SK-MEL-5 (cell line): ENCODE measurements around the gene CHMP2A. TPM values are rescaled to one million over a fixed set of nuclear protein-coding genes. Genes with fewer than 3 reads are reported as not detected.
"Not testable (repeated sequence)": the region's sequence is repeated elsewhere in the genome, so short reads cannot be mapped to it uniquely, and the experiment has no call there.

ENCODE experiments used
- DNase-seq: peaks from one replicate; pipeline ENCODE4 v3.0.0-alpha.2; 2016; ENCODE audit warnings: low read depth, low spot score
- in situ Hi-C: cut with HindIII; loops from 2 replicates; pipeline ENCODE4 v1.10.0; 2016; ENCODE audit warnings: low sequenced_read_pairs, high pct_unique_total_duplicates, low pct_unique_long_range_greater_than_20kb
- total RNA-seq: library from RNA; depleted of rRNA; stranded (reverse); fragments of >200 nt; shearing (Covaris generic); gene quantifications from 2 replicates; pipeline ENCODE4 v1.2.3, GENCODE V29; 2014

The CHMP2A gene
- total RNA-seq, 1 experiment from 2014 or later = 82.6 TPM

DNA sequence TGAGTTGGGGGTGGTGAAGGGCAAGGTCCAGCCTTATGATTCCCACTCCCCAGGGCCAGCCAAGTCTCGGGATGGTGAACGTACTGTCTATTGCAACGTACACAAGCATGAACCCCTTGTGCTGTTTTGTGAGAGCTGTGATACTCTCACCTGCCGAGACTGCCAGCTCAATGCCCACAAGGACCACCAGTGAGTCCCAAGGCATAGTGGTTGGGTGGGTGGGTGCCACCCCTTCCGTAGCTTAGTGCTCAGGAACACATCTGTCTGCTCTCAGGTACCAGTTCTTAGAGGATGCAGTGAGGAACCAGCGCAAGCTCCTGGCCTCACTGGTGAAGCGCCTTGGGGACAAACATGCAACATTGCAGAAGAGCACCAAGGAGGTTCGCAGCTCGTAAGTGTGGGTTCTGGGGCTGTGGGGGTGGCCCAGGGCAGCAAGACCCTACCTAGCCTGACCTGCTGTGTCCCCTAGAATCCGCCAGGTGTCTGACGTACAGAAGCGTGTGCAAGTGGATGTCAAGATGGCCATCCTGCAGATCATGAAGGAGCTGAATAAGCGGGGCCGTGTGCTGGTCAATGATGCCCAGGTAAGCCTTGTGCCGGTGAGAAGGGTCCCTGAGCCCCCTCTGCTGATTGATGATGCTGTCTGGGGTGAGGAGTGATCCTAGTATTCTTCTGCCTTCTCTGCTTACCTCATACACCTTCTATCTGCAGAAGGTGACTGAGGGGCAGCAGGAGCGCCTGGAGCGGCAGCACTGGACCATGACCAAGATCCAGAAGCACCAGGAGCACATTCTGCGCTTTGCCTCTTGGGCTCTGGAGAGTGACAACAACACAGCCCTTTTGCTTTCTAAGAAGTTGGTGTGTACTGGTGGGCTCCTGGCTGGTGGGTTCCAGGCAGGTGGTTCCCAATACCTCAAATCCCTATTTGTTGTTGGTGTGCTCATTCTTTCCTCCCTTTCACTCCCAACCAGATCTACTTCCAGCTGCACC, 7.3 kb downstream of the CHMP2A start:
- in situ Hi-C loops = no loop called here
- no peak for DNase-seq

DNA sequence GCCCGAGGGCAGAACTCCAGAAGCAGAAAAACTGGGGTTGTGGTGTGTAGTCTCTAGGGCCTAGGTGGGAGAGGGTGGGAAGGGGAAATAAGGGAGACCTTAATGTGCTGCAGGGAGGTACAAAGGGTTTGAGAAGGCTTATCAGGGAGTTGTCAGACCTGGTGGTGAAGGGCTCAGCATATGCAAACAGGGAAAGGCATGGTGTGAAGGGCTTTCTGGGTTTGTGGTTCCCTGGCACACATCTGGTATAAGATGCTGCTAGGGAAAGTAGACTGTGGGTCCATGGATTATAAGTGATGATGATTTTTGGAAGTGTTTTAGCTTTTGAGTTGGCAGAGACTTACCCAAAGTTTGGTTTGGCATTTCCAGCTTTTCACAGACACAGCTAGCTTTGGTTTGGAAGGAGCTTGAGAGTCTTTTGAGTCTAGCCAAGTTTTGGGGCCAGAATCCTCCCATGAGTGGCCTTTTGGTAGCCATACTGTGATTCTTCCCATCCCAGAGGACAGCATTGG, 8.8 kb downstream of the CHMP2A start:
- no peak for DNase-seq
- in situ Hi-C loops = no loop called here

DNA sequence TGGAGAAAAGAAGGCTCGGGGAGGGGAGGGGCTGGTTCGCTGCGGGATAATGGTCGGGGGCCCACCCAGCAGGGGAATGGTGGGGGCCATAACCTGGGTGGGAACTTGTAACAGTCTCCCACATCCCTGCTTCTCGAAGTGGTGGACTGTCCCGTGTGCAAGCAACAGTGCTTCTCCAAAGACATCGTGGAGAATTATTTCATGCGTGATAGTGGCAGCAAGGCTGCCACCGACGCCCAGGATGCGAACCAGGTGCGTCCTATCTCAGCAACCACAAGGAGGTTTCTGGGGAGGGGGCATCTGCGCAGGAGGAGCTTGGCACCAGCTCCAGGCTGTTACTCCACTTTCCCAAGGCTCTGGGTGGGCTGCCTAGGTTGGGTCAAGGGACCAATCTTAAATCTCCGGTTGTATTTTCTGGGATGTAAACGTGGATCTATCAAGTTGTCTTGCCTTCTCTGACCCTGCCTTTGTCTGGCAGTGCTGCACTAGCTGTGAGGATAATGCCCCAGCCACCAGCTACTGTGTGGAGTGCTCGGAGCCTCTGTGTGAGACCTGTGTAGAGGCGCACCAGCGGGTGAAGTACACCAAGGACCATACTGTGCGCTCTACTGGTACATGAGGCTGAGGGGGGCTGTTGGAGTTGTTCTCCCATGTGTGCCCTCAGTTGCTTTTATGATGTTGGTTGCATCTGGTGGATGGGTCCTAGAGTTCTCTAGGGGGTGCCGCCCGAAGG, 9.5 kb downstream of the CHMP2A start:
- DNase-seq = no peak
- in situ Hi-C loops = no loop called here

DNA sequence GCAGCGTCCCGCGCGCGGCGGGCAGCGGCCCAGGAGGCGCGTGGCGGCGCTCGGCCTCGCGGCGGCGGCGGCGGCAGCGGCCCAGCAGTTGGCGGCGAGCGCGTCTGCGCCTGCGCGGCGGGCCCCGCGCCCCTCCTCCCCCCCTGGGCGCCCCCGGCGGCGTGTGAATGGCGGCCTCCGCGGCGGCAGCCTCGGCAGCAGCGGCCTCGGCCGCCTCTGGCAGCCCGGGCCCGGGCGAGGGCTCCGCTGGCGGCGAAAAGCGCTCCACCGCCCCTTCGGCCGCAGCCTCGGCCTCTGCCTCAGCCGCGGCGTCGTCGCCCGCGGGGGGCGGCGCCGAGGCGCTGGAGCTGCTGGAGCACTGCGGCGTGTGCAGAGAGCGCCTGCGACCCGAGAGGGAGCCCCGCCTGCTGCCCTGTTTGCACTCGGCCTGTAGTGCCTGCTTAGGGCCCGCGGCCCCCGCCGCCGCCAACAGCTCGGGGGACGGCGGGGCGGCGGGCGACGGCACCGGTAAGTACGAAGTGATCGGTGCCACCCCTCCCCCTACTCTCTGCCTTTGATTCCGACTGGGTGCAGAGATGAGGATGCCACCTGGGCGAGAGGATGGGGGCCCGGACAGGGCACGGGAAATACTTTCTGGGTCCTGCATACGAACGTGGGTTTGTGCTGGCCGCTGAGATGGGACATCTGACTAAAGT, 10.2 kb downstream of the CHMP2A start:
- peak; percentile 57 for DNase-seq
- in situ Hi-C loops = no loop called here

DNA sequence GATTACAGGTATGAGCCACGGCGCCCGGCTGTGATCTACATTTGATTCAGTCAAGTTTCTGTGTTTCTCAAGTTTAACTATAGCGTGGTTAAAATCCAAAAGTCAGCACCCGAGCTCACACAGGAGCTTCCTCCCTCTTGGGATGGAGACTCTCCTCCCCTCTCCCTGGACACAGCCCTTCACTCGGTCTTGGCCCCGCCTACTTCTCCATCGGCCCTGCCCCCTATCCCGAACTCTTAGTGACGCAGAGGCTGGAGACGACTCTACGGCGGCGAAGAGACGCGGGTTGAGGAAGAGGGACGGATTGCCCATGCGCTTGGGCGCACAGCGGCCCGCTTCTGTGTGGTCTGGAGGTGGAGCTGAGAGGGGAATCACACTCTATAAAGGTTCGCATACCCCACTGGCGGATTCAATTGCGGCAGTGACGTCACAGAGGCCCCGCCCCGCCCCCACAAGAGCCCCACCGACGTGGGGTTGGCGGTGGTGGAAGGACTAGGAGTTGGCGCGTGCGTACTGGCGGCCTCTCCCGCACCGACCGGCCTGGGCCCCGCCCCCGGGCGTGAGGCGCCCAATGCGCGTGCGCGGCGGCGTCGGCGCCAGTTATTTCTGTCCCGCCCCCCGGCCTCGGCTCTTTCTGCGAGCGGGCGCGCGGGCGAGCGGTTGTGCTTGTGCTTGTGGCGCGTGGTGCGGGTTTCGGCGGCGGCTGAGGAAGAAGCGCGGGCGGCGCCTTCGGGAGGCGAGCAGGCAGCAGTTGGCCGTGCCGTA, 10.9 kb downstream of the CHMP2A start, which contains the start of gene TRIM28:
Gene TRIM28 (plus strand): TSS at position 239 of the 765 bp plus-strand sequence. CDS start 694 bp downstream, outside the sequence.
- in situ Hi-C loops = no loop called here
- DNase-seq = peak; percentile 98

DNA sequence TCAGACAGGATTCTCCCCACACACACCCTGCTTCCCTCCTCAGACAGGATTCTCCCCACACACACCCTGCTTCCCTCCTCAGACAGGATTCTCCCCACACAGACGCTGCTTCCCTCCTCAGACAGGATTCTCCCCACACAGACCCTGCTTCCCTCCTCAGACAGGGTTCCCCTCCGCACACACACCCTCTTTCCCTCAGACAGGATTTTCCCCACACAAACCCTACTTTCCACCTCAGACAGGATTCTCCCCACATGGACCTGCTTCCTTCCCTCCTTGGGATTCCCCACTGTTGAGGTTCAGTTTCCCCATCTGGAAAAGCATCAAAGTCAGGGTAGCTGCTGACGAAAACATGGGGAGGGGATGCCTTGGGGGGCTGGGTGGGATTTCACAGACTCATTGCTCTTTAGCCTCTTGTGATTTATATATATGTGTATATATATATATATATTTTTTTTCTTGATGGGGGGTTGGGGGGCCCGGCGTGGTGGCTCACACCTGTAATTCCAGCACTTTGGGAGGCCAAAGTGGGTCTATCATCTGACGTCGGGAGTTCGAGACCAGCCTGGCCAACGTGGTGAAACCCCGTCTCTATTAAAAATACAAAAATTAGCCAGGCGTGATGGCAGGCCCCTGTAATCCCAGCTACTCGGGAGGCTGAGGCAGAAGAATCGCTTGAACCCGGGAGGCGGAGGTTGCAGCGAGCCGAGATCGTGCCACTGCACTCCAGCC, 12.1 kb downstream of the CHMP2A start:
- DNase-seq, in situ Hi-C loops: not testable (repeated sequence)

DNA sequence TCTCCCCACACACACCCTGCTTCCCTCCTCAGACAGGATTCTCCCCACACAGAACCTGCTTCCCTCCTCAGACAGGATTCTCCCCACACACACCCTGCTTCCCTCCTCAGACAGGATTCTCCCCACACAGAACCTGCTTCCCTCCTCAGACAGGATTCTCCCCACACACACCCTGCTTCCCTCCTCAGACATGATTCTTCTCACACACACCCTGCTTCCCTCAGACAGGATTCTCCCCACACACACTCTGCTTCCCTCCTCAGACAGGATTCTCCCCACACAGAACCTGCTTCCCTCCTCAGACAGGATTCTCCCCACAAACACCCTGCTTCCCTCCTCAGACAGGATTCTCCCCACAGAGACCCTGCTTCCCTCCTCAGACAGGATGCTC, 15.7 kb downstream of the CHMP2A start:
- in situ Hi-C loops, DNase-seq: not testable (repeated sequence)

DNA sequence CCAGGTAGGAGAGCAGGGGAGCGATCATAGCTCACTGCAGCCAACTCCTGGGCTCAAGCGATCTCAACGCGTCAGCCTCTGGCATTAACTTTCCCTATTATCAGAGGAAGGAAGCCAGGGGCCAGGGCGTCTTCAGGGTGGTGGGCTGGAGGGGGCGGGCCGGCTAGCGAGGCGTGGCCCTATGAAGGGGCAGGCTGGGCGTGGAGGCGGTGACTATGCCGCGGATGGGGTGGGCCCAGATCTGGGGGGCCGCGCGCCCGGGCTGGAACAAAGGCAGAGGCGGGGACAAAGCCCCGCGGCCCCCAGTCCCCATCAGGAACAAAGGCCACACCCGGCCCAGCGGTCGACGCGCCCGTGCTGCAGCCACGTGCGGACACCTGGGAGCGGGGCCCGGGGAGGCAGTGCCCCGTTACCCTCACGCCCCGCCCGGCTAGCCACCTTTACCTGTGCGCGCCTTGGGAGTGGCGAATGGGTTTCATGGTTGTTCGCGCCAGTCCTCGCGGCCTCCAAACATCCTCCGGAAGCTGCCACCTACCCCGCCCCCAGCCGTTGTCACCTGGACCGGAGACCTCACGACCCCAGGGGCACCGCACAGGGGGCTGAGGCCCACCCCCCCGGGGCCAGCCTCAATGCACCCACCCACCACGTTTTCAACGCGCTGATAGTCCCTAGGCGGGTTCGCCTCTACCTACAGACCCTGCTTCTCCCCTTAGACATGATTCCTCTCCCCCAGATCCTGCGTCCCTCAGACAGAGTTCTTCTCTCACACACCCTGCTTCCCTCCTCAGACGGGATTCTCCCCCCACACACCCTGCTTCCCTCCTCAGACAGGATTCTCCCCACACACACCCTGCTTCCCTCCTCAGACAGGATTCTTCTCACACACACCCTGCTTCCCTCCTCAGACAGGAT, 16.4 kb downstream of the CHMP2A start:
- no peak for DNase-seq
- in situ Hi-C loops = no loop called here

DNA sequence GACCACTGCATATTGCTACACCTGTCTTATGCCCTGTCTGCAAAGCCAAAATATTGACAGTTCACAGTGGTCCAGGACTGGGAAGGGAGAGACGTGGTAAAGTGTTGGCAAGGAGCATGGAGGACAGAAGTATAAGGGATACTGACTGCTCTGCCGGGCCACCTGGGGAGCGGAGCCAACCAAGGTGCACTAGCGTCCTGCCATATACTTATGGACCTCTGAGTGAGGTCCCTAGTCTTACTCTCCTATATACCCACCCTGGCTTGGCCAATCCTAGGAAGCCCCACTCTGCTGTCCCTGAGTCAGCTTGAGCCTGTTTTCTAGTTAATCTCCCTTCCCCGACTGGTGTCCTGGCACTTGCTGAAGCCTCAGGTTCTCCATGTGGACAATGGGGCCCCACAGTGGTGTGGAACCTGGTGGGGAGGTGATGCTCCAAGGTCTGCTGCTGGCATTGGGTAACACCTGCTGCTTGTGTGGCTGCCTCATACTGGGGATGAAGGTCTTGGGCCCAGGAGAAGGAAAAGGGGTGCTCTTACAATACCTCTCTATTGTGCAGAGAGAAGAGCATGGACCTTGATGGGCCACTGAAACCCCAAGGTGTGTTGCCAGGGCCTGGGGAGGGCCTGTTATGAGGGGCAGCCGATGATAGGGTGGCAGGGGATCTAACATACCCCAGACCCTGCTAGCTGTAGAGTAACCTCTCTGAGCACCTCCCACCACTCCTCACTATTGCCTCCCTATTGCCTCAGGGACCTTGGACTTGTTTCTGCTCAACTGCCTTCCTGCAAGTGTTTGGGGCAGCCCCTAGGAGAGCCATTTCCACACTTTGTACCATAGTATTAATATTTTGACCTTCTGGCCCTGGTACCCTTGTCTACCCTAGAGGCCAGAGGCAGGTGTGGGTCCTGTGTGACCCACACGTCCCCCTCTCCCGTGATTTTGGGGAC, 17.8 kb downstream of the CHMP2A start:
- in situ Hi-C loops = no loop called here

DNA sequence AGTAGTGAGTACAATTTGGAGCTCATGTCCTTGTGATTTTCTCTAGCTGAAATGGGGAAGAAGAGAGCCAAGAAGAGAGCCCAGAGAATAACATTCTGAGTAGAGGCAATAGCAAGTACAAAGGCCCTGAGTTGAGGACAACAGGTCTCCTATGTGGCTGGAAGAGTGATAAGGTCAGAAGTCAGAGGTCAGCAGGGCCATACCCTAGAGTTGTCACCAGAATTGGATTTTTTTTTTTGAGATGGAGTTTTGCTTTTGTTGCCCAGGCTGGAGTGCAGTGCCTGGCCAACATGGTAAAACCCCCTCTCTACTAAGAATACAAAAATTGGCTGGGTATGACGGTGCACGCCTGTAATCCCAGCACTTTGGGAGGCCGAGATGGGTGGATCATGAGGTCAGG, 19.0 kb downstream of the CHMP2A start:
- DNase-seq = no peak

More for the DNA sequence above, 17.8 kb downstream of the CHMP2A start:
- DNase-seq = no peak

DNA sequence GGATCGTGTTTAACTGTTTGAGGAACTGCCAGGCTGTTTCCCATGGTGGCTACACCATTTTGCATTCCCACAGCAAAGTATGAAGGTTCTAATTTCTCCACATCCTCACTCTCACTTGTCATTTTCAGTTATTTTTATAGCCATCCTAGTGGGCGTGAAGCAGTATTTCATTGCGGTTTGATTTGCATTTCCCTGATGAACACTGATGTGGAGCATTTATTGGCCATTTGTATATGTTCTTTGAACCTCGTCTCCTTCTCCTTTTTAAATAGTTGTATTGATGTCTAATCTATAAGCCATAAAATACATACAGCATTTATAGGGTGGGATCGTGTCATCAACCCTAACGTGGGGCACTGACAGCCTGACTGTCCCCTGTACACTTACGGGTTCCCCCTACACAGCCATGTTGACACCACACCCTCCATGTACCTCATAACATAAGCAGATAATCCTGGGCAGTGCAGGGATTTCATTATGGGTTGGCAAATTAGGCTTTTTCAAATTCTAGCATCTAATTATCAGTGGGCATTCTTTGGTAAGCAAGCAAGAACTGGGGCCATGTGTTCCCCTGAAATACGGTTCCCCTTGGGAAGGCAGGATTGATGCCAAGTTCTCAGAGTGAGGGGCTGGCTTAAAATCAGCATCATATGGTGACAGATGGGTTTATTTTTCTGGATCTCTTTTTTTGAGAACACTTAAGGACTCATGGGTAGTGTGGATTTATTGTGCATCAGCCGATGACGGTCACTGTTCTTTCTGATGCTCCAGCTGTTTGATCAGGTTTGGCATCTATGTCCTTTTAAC, 23.7 kb downstream of the CHMP2A start:
- in situ Hi-C loops = no loop called here
- DNase-seq = no peak

More for the DNA sequence above, 19.0 kb downstream of the CHMP2A start:
- in situ Hi-C loops = no loop called here

DNA sequence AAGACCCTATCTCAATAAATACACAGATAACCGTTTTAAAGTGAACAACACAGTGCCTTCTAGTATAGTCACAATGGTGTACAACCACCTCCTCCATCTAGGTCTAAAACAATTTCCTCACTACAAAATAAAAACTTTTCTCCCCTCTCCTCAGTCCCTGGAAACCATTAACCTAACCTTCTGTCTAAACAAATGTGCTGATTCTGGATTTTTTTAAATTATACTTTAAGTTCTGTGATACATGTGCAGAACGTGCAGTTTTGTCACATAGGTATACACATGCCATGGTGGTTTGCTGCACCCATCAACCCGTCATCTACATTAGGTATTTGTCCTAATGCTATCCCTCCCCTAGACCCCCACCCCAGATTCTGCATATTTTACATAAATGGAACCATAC, 25.5 kb downstream of the CHMP2A start:
- in situ Hi-C loops = no loop called here
- no peak for DNase-seq

DNA sequence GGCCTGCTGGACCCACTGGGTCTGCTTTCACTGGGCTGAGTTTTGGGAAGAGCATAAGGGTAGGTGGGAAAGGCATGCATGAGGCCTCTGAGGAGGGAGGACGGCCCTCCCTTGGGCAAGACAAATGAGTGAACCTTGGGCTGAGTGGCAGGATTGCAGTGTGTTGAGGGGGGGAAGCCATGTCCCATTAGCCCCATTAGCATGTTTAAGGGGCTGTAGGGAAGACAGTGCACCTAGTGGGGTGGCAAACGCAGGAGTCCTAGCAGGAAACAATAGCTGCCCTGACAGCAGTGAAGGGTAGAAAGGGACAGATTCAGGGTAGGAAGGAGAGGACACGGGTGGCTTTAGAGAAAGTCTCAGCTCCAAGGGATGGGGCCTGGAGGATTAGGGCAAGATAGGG, 32.2 kb downstream of the CHMP2A start:
- in situ Hi-C loops = no loop called here
- no peak for DNase-seq

DNA sequence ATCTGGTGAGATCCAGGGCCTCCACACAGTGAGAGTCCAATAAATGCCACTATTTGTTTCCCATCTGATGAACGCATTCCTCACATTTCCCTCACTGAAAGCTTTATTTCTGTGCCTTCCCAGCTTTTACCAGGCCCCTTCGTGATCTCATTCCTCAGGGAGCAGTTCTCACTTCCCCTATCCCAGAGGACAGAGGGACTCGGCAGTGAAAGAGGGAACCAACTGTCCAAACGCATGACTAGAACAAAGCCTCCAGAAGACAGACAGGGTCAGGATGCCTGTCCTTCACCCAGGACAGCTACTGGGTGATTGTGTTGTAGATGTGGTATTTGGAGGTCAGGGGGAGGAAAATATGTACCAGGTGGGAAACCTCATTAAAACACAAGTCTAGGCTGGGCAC, 33.3 kb downstream of the CHMP2A start:
- no peak for DNase-seq
- in situ Hi-C loops = no loop called here
